Midbrain (tissue), 1 donor: Measurements from ENCODE around the gene MAB21L4.

Experiments
- DNase-seq: peaks from one replicate; lab custom pipeline; 2025; lab: John Stamatoyannopoulos, UW

MAB21L4 gene

DNA sequence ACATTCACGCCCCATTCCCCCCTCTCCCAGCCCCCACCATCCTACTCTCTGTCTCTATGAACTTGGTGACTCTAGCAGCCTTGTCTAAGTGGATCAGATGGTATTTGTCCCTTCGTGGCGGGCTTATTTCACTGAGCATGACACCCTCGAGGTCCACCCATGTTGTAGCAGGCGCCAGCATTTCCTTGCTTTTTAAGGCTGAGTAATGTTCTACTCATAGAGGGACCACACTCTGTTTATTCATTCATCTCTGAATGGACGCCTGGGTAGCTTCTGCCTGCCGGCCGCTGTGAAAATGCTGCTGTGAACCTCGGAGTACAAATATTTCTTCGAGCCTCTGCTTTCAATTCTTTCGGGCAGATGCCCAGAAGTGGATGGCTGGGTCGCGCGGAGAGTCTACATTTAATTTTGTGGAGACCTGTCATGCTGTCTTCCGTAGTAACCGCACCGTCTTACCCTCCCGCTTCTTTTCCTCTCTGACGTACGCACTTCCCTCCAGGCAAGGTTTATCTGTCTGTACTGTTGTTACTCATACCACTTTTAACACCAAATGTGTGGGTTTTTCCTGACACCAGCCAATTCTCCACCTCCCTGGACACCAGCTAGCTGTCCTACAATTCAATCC lies 15.8 kb upstream of the MAB21L4 start:
- DNase-seq: no peak

DNA sequence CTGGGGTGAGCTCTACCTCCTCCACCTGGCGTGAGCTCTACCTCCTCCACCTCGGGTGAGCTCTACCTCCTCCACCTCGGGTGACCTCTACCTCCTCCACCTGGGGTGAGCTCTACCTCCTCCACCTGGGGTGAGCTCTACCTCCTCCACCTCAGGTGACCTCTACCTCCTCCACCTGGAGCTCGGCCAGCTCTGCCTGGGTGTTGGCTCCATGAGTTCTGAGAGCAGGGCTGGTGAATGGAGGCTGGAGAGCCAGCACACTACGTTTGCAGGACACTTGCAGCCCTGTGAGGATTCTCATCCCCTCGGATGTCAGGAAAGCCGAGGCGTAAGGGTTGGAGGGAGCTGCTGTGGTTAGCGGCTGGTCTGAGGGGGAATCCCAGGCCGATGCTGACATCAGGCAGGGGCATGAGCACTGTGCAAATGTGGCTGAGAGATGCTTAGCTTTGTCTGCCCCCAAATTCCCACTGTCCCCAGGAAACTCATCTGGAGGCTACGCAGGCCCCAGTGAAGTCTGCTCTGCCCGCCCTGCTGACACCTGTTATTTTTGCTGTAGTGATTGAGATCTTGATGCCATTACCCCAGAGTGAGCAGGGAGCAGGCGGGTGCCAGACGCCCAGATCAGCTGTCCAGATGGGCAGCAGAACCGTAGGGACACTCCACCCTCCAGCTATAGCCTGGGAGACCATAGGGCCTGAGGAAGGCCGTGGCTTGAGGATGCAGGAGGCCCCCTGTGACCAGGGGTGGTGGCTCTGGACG lies 13.4 kb upstream of the MAB21L4 start:
- no peak for DNase-seq

DNA sequence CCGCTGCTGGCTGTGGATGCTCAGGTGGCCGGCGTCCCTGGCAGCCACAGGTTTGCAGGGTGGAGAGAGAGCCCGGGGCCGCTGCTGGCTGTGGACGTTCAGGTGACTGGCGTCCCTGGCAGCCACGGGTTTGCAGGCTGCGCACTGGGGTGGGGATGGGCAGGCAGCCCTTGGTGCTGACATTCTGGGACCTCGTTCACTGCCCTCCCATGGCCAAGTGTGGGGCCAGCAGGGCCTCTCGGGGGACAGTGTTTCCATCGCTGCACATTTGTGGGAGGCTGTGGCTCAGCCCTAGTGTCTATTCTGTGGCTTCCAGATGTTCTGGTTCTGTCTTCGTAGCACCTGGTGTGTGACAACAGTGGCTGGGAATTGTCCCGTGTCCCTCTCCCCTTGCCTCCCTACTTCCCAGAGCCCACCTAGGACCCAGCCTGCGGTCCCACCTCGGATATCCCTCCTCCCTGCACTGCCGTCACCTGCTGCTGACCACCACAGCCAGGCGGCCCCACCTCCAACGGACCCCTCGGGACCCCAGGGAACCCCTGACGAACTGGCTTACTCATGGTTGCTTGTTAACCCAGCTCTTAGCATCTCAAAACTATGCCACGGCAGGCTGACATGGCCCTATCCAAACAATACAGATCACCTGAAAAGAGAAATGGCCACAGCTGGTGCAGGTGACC lies 11.1 kb upstream of the MAB21L4 start:
- DNase-seq: no peak

DNA sequence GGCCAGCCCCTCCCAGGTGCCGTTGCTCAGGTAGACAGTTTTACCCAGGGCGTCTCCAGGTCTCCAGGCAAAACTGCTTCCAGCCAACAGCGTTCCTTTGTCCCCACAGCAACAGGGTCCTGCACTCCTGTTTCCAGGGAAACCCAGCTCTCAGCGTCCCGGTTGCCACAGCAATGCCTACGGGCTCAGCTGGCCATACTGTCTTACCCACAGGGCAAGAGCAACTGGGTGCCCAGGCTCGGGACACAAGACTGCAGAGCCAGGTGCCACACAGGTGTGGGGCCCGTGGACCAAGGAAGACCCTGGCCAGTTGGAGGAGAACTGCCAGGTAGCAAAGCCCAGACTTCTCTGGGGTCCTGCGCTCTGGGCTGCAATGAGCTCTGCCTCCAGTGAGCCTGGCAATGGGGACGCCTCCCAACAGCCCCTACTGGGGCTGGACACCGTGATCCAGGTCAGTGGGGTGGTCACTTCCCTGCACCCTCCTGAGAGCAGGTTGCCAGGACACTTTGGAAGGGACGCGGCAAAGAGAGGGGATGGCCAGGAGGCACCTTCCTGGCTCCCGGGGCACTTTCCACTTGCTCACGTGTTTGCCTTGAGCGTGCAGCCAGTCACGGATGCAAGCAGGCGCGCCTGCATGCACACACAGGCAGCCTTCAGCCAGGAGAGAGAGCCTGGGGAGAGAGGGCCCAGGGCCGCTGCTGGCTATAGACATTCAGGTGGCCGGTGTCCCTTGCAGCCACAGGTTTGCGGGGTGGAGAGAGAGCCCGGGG lies 10.4 kb upstream of the MAB21L4 start, which contains the start of gene CROCC2:
Gene CROCC2, plus strand, starts transcription at position 196 of the 770 bp plus-strand sequence. Its CDS starts 178 bp downstream, at position 374.
- DNase-seq: no peak

DNA sequence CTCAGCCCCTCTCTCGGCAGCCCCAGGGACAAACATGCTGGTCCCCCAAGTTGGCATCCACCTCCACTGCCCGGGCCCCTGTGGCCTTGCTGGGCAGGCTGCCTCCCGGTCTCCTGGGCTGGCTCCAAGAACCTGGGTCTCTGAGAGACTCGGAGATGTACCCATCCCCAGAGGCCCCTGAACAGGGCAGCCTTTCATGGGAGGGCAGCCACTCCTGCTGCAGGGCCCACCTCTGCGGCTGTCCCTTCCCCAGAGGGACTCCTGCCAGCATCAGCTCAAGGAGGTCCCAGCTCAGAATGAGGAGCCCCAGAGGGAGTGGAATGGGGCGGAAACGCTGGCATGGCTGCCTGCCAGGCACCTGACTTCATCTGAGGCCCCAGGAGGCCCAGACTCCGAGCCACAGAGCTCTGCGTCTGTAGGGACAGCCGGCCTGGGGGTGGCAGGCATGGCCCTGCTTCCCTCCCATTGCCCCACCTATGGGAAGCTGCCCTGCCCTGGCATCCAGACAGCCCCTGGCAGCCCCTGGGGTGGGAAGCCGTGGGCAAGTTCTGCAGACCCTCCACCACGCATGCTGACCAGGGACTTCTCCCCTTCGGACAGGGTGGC lies 9.3 kb upstream of the MAB21L4 start:
- no peak for DNase-seq

DNA sequence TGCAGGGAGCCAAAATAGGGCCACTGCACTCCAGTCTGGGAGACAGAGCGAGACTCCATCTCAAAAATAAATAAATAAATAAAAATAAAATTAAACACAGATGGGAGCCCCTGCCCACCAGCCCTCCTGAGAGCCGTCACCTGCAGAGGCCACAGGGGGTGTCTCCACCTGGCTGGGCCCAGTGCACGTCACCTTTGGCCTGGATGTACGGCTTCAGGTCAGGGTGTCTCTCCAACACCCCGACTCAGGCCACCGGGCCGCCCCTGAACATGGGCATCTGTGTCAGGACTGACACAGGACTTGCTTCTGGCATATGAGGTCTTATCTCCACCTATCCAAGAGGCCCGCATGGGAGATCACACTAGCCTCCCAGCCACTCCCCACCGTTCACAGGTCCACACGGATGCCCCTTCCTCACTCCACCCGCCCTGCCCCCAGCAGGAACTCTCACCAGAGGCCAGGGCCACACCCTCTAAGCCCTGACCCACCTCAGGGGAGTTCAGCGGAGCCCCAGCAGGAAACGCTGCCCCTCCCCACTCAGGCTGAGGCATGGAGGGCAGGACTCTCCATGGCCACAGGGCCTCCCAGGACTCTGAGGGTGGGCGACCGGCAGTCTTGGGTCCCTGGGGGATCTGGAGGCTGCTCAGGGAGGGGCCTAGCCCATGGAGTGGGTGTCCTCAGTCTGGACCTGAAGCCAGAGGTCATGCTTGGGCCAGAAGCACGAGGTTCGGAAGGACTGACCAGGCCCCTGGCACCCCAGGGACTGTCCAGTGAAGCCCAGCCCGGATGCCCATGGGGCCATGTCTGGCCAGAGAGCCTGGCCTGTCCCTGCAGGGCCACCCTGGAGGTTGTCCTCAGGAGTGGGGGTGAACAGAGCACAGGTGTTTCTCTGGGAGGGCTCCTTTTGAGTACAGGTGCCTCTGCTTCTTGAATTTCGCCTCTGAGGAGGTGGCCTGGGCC lies 8.5 kb upstream of the MAB21L4 start:
- no peak for DNase-seq

DNA sequence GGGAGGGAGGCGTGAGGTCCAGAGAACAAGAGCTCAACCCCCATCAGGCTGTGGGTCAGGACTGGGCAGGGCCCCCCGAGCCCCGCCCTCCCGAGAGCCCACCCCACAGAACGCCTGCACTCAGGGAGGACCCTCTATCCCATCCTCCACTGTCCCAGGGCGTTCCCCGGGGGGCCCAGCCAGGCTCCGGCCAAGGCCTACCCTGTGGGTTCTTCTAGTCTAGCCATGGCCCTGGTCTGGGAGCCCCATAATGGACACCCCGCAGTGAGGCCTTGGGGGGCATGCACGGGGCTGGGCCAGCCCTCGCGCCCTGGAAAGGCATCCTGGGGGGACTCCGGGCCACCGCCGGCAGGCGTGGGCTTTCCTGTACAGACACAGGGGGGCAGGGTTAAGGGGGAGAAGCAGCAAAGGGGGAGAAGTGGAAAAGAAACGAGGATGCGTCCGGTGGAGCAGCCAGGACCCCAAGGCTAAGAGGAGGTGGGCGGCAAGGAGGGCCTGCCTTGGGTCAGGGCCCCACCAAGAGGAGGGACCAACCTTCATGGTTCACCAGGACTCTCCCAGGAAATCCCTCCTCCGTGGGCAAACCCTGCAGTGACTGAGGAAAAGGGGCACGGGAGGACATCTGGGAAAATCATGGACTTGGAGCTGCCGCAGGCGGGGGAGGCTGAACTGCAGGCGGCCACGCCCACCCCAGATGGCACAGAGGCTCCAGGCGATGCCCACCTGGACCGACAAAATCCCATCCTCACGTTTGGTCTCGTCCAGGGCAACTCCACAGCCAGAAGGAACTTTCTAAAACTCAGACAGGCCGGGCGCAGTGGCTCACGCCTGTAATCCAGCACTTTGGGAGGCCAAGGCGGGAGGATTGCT lies 7.5 kb upstream of the MAB21L4 start:
- DNase-seq: no peak

DNA sequence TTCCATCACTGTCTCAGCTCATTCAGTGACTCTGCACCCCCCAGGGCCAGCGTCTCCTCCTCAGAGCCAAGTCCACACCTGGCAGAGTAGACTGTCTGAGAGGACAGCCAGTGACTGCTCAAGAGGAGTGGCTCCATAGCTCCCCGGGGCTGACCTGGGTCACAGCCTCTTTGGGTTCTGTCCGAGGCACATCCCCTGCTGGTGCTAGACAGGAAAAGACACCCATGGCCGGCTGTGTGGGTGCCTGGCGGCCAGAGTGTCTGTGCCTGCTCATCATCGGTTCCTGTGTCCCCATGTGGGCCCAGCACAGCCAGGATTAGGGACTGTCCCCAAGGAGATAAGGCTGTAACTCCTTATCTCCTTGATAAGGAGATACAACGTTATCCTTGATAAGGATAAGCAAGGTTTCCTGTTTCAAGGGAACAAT lies 6.7 kb upstream of the MAB21L4 start:
- DNase-seq: no peak

DNA sequence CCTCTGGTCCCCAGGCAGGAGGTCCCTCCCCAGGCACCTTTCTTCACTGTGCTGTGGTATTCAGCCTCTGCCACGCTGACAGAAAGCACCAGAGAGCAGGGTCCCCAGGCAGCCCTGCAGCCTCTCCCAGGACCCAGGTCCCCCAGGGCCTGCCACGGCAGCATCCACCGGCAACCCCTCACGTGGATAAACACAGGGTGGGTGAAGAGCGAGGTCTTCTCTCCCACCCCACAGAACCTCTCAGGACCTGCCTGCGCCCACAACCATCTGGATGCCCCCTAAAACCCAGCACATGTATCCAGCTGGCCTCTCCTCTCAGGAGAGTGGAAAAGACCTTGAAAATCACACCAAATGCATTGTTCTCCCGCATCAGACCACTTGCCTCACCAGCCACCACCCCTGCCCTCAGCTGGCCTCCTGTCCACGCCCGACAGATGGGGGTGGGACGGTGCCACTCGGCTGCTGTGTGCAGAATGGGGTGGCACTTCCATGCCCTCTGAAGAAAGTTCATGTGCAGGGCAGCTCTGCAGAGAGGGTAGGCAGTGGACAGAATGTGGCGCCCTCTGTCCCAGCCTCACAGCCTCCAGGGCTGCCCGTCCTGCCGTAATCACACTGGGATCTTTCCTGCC lies 6.1 kb upstream of the MAB21L4 start:
- DNase-seq: no peak

DNA sequence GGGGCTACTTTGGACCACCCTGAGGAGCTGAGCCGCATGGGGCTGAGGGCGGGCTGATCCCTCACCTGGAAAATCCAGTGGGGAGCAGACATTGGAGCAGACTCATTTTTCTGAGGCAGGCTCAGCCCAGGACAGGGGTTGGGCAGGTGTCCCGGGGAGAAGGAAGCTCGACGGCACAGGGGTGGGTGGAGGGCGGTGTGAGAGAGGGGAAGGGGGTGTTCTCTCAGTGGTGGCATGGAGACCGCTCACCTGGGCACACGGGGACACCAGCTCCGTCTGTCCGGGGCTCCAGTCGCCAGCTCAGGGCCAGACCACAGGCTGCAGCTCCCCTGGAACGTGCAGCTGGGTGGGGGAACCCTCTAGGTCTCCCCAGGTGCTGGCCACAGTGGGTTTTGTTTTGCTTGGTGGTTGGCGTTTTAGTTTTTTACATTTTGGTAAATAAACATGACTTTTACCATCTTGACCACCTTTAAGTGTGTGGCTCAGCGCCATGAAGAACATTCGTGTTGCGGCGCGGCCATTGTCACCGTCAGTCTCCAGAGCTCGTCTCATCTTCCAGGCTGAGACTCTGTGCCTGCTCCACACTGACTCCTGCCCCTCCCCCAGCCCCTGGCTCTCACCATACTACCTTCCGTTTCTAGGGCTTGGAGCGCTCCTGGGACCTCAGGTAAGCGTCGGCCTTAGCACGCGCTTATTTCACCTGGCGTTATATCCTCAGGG lies 4.3 kb upstream of the MAB21L4 start:
- DNase-seq: no peak

DNA sequence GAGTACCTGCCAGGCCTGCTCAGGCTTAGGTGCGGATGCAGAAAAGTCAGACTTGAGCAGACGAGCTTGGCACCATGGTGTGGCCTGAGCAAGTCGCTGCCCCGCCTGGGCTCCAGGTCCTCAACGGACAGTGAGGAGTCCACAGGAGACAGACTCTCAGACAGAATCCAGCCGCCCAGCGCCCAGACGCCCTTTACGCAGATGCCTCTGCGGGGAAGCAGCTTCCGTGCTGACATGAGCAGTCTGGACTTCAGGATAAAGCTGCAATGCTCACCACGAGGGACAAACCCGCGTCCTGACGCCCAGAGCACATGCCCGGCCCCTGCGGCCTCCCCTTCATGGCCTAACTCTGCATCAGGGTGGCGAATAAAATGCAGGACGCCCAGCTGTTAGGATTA lies 3.5 kb upstream of the MAB21L4 start:
- no peak for DNase-seq

DNA sequence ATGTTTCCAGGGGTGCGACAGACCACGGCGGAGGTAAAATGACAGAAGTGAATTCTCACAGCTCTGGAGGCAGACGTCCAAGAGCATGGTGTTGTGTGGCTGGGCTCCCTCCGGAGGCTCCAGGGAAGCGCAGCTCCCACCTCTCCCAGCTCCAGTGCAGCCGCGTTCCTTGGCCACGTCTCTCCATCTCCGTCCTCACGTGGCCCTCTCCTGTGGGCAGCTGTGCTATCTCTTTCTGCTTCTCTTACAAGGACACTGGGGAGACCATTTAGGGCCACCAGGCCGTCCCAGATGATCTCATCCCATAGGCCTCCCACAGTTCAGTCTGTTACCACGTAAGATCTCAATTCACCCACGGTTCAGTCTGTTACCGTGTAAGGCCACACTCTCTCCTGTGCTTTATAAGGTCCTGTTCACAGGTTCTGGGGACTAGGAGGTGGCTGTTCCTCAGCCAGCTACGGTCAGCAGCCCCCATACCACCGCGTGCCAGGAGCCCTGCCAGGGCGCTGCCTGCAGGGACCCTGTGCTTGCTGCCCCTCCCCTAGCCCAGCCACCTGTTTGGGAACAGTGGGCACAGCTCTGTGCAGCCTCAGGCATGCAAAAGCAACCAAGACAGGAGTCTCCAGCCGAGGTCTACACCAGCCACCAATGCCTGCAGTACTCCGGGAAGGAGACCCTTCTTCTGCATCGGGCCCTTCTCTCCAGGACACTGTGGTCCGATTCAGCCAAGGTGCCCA lies 2.9 kb upstream of the MAB21L4 start:
- no peak for DNase-seq

DNA sequence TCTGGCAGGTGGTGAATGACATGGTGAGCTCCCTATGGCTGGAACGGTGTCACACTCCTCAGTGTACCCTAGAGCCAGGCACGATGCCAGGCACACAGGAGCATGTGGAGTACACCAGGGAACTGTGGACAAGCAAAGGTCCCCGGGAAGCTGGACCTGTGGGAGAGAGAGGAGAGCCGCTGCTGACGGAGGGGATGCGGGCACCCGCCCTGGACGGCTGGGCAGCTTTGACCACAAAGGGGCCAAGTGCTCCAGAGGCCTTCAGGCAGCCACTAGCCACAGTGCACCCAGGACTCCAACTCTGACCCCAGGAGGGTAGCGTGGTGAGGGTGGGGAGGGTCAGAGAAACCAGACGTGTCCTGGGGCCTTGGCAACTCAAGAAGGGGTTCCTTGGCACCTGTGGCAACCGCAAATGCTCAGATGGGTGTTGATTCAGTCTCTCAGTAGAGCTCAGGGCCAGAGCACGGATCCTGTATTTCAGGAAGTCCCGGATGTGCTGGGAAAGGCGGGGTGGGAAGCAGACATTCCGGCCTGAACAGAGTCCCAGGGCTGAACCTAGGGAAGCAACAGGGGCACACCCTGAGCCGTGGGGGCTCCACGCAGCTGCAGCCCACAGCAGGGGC lies 2.3 kb upstream of the MAB21L4 start:
- DNase-seq: no peak

DNA sequence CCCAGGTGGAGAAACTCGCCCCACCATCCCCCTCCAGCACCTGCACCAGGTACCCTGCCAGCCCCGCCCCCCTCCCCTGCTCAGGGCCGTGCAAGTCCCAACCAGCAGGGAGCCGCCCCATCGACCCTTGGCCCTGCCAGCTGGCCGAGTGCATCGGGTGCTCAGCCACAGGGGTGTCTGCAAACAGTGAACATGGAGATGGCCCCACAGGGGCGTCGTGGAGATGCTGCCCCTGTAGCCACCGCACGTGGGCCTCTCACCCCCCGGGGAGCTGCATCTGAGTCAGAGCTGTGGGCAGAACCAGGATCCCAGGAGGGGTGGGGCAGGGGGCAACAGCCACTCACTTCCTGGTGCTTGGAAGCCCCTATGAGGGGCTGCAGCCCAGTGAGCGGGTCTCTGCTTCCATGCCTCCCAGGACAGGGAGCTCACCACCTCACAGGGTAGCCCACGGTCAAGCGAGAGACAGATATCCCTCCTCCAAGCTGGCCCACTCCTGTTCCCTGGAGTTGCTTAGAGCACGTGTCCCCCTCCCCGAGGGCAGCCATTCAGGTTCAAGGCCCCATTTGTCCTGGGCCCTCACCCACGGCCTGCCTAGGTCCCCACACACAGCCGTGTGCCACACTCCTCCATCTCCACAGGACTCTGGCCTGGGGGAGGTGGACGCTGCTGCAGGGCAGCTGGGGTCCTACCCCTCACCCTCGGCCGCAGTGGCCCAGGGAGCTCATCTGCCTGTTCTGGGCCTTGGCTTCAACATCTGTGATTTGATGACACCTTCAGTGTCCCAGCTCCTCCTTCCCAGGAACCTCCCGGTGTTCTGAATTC lies 1.1 kb upstream of the MAB21L4 start:
- no peak for DNase-seq

DNA sequence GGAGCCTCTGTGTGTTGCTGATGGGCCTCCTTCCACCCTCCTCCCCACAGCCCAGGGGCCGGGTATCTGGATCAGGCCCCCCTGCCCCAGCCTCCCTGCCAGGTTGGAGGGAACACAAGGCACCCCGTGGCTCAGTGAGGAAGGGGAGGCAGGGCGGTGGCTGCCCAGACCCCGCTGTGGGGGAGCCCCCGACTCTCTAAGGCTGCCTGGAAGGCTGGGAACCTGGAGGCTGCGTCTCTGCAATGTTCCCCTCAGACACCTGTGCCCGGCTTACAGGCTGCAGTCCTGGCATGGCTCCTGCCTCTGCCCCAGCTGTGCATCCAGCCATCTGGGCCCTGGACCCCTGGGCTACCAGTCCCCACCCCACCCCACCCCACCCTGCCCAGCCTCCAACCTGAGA lies 438 bp upstream of the MAB21L4 start:
- no peak for DNase-seq

DNA sequence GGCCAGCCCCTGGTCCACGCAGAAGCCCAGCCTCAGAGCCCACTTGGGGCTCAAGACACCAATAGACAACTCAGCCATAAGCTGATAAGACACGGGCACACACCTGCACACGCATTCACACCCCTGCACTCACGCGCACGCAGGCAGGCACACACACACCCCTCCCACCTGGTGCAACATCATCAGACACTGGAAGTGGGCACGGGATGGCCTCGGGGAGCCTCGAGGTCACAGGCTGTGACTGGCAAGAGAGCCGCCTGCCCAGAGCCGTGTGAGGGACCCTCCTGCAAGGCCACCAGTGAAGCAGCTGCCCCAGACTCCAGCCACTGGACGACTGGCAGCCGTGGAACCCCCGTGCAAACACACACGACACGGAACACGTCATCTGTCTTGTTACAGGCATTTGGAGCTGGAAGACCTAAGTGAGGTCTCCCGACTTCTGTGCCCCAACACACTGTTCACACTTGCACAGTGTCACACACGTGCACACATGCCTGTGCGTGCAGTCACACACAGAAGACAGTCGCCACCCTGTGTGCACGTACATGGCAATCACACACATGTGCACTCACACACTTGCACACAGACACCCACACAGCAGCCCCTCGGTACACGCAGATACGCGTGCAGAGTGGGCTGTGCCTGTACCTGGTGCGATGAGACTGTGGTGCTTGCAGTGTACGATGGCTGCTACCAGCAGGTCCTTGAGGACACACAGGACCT lies 959 bp downstream of the MAB21L4 start:
- DNase-seq: no peak
